ENCODE data around the gene HCN4.
"Not testable (repeated sequence)": the region's sequence is repeated elsewhere in the genome, so short reads cannot be mapped to it uniquely, and the experiment has no call there.

Gene HCN4

DNA sequence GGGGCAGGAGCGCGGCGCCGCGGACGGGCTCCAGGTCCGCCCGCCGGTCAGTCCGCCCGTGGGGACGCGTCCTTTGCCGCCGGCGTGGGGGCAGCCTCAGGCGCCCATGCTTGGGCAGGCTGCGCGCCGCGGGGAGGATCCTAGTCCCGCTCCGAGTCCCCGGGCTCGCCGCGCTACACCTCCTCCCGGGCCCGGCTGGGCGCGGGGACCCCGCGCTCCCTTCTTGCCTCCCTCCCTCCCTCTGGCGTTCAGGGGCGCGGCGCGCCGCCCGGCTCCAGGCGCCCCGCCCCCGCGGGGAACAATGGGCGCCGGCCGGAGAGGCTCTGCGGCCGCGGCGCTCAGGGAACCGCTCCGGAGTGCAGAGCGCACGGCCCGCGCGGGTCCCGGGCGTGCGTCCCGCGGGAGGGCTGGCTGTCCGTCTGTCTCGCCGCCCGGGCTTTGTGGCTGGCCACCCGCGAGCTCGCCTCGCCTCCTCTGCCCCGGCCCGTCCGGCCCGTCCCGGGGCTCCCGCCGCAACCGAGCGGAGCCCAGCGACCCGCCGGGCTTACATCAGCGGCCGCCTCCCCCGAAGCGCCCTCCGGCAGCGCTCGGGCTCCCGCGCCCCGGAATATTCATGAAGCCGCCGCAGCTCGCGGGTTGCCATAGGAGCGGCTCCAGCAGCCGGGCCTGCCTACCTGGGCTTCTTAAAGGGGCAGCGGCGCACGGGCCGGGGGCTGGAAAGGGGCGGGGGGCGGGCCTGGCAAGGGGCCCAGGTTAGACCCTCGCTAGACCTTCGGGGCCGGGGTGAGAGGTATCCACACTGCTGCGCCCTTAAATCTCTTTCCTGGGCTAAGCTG, at the start of gene HCN4:
Gene HCN4 (minus strand): TSS at position 658 of the 836 bp plus-strand sequence. CDS start 688 bp downstream, outside the sequence.
- Mint-ChIP-seq H3K36me3 (ENCODE audit: low read depth) (no peaks in the 10 kb centered on the region), H3K4me3 (no peak within 1 kb of the TSS), H3K4me1 (ENCODE audit: low read depth) (no peaks in the 10 kb centered on the region), H3K9me3 (no peaks in the 10 kb centered on the region), H3K27ac (no peak within 1 kb of the TSS), H3K27me3 (ENCODE audit: low read depth) (peaks cover 62% of the 10 kb centered on the region)

DNA sequence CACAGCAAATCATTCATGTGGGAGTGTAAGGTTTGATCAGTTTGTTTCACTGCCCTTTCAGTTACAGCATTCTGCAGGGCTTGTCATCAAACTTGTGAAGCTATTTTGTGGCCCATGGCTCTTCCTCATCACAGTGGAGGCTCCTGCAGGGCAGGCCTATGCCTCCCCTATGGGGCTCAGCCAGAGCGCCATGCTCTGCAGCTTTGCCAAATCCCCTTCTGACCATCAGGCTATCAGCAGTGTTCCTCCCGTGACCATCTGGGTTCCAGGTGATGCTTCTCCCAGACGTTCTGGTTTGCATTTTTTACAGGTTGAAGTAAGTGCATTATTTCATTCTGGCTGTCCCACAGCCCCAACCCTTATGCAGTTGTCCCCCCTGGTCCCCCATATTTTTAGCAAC, 46.1 kb upstream of the HCN4 start:
- H3K27ac Mint-ChIP-seq, result no peak overlapping the region
- H3K4me1 Mint-ChIP-seq (ENCODE audit: low read depth), result no peaks in the 10 kb centered on the region
- no peak overlapping the region for H3K4me3 Mint-ChIP-seq
- H3K27me3 Mint-ChIP-seq (ENCODE audit: low read depth), result peaks cover 15% of the 10 kb centered on the region
- H3K36me3 Mint-ChIP-seq (ENCODE audit: low read depth), result no peaks in the 10 kb centered on the region
- H3K9me3 Mint-ChIP-seq, result no peaks in the 10 kb centered on the region

DNA sequence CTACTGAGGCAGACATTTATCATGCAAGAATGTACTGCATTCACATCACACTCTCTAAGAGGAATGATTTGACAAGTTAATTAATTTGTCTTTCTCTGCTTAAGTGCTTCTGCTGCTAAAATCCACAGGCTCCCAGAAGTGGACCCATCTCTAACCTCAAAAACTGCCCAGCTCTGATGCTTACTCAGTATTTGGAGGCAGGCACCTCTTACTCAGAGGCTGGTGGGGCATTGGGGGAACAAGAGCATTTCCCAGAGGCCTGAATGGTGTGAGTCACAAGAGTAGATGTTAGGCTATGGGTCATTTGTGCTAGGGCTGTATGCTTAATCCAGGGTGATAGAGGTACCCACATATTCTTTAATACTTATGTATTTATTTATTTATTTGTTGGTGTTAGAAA, 34.4 kb upstream of the HCN4 start:
- Mint-ChIP-seq H3K36me3 (ENCODE audit: low read depth) (no peaks in the 10 kb centered on the region), H3K27ac (no peak overlapping the region), H3K4me1 (ENCODE audit: low read depth) (no peaks in the 10 kb centered on the region), H3K9me3 (no peaks in the 10 kb centered on the region), H3K27me3 (ENCODE audit: low read depth) (peaks cover 16% of the 10 kb centered on the region), H3K4me3 (no peak overlapping the region)

DNA sequence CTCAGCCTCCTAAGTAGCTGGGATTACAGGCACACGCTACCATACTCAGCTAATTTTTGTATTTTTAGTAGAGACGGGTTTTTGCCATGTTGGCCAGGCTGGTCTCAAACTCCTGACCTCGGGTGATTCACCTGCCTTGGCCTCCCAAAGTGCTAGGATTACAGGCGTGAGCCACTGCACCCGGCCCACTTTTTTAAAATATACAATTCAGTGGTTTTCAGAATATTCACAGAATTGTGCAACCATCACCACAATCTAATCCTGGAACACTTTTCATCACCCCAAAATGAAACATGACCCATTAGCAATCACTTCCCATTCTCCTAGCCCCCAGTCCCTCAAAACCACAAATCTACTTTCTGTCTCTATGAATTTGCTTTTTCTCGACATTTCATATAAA, 31.5 kb upstream of the HCN4 start:
- H3K27ac Mint-ChIP-seq; H3K4me1 Mint-ChIP-seq (ENCODE audit: low read depth); H3K4me3 Mint-ChIP-seq; H3K27me3 Mint-ChIP-seq (ENCODE audit: low read depth); H3K9me3 Mint-ChIP-seq; H3K36me3 Mint-ChIP-seq (ENCODE audit: low read depth): not testable (repeated sequence)

DNA sequence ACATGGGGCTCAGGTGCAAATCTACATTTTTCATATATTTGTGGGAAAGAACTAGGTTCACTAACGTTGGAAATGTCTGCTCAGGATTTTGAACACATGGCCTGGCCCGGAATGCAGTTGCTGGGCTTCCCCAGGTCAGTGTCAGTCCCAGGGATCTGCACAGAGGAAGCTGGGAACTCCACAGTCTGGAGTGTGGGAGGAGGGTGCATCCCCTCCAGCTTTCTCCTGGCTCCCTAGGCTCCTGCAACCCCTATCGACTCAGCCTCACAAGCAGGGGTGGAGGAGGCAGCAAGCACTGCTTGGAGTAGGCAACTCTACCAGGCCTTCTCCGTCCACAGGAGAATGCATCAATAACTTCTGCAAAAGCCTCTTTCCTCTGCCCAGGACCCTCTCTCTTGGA, 30.1 kb upstream of the HCN4 start:
- H3K4me3 Mint-ChIP-seq, result no peak overlapping the region
- peaks cover 6% of the 10 kb centered on the region for H3K27me3 Mint-ChIP-seq (ENCODE audit: low read depth)
- H3K27ac Mint-ChIP-seq, result no peak overlapping the region
- H3K4me1 Mint-ChIP-seq (ENCODE audit: low read depth), result no peaks in the 10 kb centered on the region
- no peaks in the 10 kb centered on the region for H3K9me3 Mint-ChIP-seq
- H3K36me3 Mint-ChIP-seq (ENCODE audit: low read depth), result no peaks in the 10 kb centered on the region

DNA sequence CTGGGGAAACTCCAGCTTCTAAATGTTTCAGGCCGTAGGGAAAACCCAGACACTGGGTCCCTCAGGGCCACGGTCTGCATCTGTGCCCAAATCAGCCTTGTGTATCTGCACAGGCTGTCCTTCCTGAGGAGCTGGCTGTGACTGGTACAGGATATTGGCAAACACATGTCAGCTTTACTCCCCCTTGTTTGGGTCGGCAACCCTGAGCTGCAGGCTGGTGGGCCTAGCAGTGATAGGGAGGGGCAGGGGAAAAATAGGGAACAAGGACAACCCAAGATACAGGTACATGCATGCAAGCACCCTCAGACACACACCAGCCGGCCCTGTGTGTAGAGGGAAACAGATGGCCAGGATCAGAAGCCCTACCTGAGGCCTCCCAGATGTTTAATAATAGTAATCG, 28.7 kb upstream of the HCN4 start:
- H3K36me3 Mint-ChIP-seq (ENCODE audit: low read depth), result no peaks in the 10 kb centered on the region
- H3K9me3 Mint-ChIP-seq, result no peaks in the 10 kb centered on the region
- peaks cover 6% of the 10 kb centered on the region for H3K27me3 Mint-ChIP-seq (ENCODE audit: low read depth)
- H3K4me1 Mint-ChIP-seq (ENCODE audit: low read depth), result no peaks in the 10 kb centered on the region
- no peak overlapping the region for H3K27ac Mint-ChIP-seq
- no peak overlapping the region for H3K4me3 Mint-ChIP-seq

DNA sequence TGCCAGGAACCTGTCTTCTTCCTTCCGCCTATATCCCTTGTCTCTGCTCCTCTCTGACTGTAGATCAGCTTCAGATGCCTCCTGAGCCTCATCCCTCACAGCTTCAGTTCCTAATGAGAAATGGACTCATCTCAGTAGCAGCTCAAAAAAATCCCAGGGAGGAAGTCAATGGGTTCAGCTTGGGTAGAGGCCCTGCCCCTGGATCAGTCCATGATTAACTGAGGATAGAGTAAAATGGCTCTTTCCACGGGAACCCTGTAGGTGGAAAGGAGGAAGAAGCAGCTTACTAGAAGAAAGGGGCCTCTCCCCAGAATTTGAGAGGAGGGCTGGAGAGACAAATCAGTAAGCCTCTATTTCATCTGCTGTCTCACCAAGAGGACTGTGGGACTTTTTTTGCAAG, 26.9 kb upstream of the HCN4 start:
- Mint-ChIP-seq H3K9me3 (no peaks in the 10 kb centered on the region), H3K4me3 (no peak overlapping the region), H3K27ac (no peak overlapping the region), H3K4me1 (ENCODE audit: low read depth) (no peaks in the 10 kb centered on the region), H3K36me3 (ENCODE audit: low read depth) (no peaks in the 10 kb centered on the region), H3K27me3 (ENCODE audit: low read depth) (peaks cover 6% of the 10 kb centered on the region)

DNA sequence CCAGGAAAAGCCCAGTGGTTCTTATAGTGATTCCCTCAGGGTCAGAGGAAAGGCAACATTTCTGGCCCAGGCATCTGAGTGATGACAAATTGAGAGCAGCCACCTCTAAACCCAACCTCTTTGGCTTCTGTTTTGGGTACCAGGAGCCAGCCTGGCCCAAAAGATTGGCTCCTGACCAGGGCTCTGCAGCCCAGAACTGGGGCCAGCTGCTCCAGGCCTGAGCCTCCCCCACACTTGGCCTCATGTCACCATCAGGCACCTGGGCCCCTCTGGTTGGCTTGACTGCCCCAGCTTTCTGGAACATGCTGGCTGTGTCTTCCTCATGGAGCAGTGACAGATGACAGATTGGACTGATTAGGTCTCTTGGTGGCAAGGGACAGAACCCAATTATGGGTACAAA, 26.0 kb upstream of the HCN4 start:
- Mint-ChIP-seq H3K4me1 (ENCODE audit: low read depth) (no peaks in the 10 kb centered on the region), H3K27ac (no peak overlapping the region), H3K4me3 (no peak overlapping the region), H3K9me3 (no peaks in the 10 kb centered on the region), H3K36me3 (ENCODE audit: low read depth) (no peaks in the 10 kb centered on the region), H3K27me3 (ENCODE audit: low read depth) (peaks cover 6% of the 10 kb centered on the region)

DNA sequence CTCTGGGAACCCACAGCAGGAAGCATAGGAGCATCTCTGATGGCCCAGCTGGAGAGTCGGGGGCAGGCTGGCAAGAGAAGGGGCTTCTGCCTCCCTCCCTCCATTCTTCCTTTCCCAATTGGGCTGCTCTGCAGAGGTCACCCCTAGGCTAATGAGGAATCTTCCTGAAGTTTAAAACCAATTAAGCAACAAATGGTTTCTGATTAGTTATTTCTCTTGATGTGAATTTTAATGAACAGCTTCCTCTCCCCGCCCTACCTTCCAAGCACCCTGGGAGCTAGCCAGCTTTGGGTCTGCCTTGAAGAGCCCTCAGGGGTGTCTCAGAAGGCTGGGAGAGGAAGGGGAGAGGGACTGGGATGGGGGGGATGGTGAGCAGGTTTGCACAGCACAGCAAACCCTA, 24.6 kb upstream of the HCN4 start:
- H3K27ac Mint-ChIP-seq, result no peak overlapping the region
- H3K4me1 Mint-ChIP-seq (ENCODE audit: low read depth), result no peaks in the 10 kb centered on the region
- no peaks in the 10 kb centered on the region for H3K27me3 Mint-ChIP-seq (ENCODE audit: low read depth)
- no peaks in the 10 kb centered on the region for H3K9me3 Mint-ChIP-seq
- H3K36me3 Mint-ChIP-seq (ENCODE audit: low read depth), result no peaks in the 10 kb centered on the region
- H3K4me3 Mint-ChIP-seq, result no peak overlapping the region

DNA sequence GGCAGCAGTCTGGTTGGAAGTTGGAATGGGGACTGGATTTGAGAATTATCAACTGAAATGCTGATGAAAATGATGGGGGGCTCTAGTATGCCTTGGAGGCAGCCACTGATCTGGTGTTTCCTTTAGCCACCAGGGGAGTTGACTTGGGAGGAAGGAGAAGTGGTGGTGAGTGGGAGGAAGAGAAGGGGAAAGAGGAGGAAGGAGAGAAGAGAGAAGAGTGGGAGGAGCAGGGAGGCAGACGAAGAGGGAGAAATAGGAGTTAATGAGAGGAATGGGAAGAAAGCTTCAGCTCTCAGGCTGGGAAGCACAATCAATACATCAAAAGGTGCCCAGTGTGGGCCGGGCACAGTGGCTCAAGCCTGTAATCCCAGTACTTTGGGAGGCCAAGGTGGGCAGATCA, 23.3 kb upstream of the HCN4 start:
- no peak overlapping the region for H3K27ac Mint-ChIP-seq
- no peak overlapping the region for H3K4me3 Mint-ChIP-seq
- H3K36me3 Mint-ChIP-seq (ENCODE audit: low read depth), result no peaks in the 10 kb centered on the region
- no peaks in the 10 kb centered on the region for H3K9me3 Mint-ChIP-seq
- peaks cover 5% of the 10 kb centered on the region for H3K27me3 Mint-ChIP-seq (ENCODE audit: low read depth)
- no peaks in the 10 kb centered on the region for H3K4me1 Mint-ChIP-seq (ENCODE audit: low read depth)

DNA sequence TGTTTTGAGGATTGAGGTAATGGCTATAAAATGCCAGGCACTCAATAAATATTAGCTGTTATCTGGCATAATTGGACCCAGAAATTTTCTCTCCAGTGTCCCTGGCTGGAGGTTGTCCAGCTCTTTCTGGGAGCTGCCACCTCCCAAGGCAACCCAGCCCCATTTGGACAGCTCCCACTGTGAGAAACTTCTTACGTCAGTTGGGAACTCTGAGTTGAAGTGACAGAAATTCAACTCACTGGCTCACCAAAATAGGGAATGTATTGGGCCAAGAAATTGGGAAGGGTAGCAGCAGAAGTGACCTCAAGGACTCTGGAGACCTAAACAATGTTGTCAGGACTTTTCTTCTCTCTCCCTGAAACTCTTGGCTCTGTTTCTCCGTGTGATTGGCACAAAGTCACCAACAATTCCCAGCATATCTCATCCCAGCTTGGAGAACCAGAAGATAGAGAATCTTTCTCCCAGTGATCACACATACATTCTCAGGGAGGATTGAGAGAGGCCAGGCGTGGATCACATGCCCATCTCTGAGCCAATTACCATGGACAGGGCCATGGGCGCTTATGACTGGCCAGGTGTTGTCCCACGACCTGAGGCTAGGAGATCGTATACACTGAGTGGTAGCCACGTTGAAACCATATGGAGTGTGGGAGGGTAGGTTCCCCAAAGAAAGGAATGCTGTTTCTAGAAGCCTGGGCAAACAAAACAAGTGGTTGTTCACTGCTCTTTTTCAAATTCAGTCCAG, 22.5 kb upstream of the HCN4 start:
- H3K27me3 Mint-ChIP-seq (ENCODE audit: low read depth), result peaks cover 5% of the 10 kb centered on the region
- no peaks in the 10 kb centered on the region for H3K4me1 Mint-ChIP-seq (ENCODE audit: low read depth)

DNA sequence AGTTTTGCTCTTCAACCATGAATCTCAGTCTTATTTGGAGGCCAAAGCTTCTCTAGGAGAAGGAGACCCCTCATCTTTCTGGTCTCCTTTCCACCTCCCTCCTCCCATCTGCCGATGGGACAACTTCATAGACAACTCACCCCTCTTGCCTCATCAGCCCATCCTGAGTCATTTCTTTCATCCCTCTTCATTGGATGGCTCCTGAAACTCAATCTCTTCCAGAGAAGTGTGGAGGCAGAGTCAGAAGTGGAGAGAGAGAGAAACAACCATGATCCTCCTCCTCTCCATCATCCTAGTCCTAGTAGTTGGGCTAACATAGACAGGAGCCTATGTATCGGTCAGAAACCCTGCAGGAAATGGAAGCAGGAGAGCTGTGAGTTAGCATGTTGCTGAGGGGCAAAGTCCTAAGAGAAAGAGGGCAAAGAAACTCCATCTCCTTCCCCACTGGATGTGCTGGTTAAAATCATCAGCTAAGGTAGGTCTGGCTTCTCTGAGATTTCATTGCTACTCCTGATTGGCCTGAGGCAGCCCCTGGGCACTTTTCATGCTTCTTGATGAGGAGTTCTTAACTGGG, 21.3 kb upstream of the HCN4 start:
- Mint-ChIP-seq H3K9me3 (no peaks in the 10 kb centered on the region), H3K36me3 (ENCODE audit: low read depth) (no peaks in the 10 kb centered on the region), H3K27ac (no peak overlapping the region), H3K4me1 (ENCODE audit: low read depth) (no peaks in the 10 kb centered on the region), H3K4me3 (no peak overlapping the region), H3K27me3 (ENCODE audit: low read depth) (peaks cover 10% of the 10 kb centered on the region)

More for the DNA sequence above, 22.5 kb upstream of the HCN4 start:
- Mint-ChIP-seq H3K9me3 (no peaks in the 10 kb centered on the region), H3K27ac (no peak overlapping the region), H3K36me3 (ENCODE audit: low read depth) (no peaks in the 10 kb centered on the region), H3K4me3 (no peak overlapping the region)

DNA sequence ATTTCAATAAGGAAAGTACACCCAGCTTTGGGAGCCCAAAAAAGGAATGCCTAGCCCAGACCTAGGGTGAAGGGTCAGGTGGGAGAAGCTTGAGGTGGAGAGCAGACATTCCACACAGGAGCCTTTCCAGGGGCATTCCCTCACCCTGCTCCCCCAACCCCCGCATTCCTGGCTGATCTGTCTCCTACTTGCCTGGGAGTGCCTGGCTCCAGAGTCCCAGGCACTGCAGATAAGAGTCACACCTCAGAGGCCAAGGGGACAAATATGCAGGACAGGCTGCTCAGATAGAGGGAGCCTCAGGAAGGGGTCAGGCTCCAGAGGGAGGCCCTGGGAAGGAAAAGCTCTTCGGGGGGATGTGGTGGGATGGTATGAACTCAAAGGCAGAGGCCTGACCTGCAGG, 20.8 kb upstream of the HCN4 start:
- no peak overlapping the region for H3K4me3 Mint-ChIP-seq
- H3K27me3 Mint-ChIP-seq (ENCODE audit: low read depth), result peaks cover 13% of the 10 kb centered on the region
- H3K9me3 Mint-ChIP-seq, result no peaks in the 10 kb centered on the region
- no peaks in the 10 kb centered on the region for H3K4me1 Mint-ChIP-seq (ENCODE audit: low read depth)
- no peak overlapping the region for H3K27ac Mint-ChIP-seq
- H3K36me3 Mint-ChIP-seq (ENCODE audit: low read depth), result no peaks in the 10 kb centered on the region

DNA sequence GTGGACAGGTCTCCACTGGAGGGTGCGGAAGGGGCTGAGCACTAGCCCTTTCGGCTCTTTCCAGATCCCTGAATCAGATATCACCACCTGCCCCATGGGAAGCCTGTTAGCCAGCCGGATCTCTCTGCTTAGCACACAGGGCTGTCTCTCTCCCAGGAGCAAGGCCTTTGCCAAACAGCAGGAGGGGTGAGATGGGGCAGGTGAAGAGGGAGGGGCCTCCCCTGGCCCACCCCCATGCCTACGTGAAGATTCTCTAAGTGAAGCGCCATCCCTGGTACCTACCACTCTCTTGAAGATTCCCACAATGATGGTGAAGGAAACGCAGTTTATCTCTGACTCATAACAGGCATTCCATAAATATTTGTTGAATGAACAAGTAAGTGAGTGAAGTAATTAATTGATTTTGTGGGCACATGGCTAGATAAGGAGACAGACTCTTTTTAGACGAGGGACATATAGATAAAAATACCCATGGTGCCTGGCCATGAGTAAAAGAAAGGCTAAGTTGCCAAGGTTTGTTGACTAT, 19.6 kb upstream of the HCN4 start:
- H3K4me1 Mint-ChIP-seq (ENCODE audit: low read depth), result no peaks in the 10 kb centered on the region
- H3K9me3 Mint-ChIP-seq, result no peaks in the 10 kb centered on the region
- no peaks in the 10 kb centered on the region for H3K36me3 Mint-ChIP-seq (ENCODE audit: low read depth)
- H3K27me3 Mint-ChIP-seq (ENCODE audit: low read depth), result peaks cover 13% of the 10 kb centered on the region
- H3K27ac Mint-ChIP-seq, result no peak overlapping the region
- H3K4me3 Mint-ChIP-seq, result no peak overlapping the region

Data from T-helper 1 cell treated with Interleukin-12 subunit alpha and Interleukin-12 subunit beta and Interleukin-4 antibody, amounts not matched to agents 30 μg/mL and 1 μg/mL, for 36 hours (primary cell).